HFFc6 (cell line): Measurements from ENCODE around the gene ATP5F1D. TPM values are rescaled to one million over a fixed set of nuclear protein-coding genes. Genes with fewer than 3 reads are reported as not detected.

Experiments used
- DNase-seq: peaks from one replicate; pipeline ENCODE4 v3.0.0-alpha.2; 2018
- H3K27ac Mint-ChIP-seq: 2 replicates; pipeline ENCODE4 v1.8.0; 2020; ENCODE audit warnings: mild to moderate bottlenecking, mixed read lengths
- H3K27me3 Mint-ChIP-seq: 2 replicates; pipeline ENCODE4 v1.8.0; 2021; ENCODE audit warnings: mild to moderate bottlenecking, moderate library complexity, mixed read lengths; ENCODE audit not compliant: insufficient read depth
- H3K36me3 Mint-ChIP-seq: 2 replicates; pipeline ENCODE4 v1.8.0; 2021; ENCODE audit warnings: low read depth, mixed read lengths
- H3K4me1 Mint-ChIP-seq: 2 replicates; pipeline ENCODE4 v1.8.0; 2020; ENCODE audit warnings: low read depth, mixed read lengths
- H3K4me3 Mint-ChIP-seq: 2 replicates; pipeline ENCODE4 v1.8.0; 2020; ENCODE audit warnings: mild to moderate bottlenecking, moderate library complexity, mixed read lengths
- H3K9me3 Mint-ChIP-seq: 2 replicates; pipeline ENCODE4 v1.8.0; 2020; ENCODE audit warnings: mild to moderate bottlenecking, mixed read lengths
- CTCF ChIP-seq: fragments of 200-600 bp; sonication (generic); IDR thresholded peaks from 2 replicates; pipeline ENCODE4 v1.5.0; 2021; ENCODE audit warnings: antibody characterized with exemption, mild to moderate bottlenecking
- total RNA-seq, 6 experiments: library from RNA; stranded (reverse); fragmentation: NEBNext Ultra II Directional; extraction: Animal tissue kit (Norgen Biotek cat#: 25700); gene quantifications; 2 replicates in 1 of 6; 3 replicates in 5 of 6; pipeline ENCODE4 v1.2.3, GENCODE V29; 2021

Gene ATP5F1D
- total RNA-seq, 6 experiments from 2014 or later: 190 to 243 (median 217) TPM

GRCh38 chr19:1219786-1220476 is 21.6 kb upstream of the ATP5F1D start:
- Mint-ChIP-seq H3K36me3 (no peaks in the 10 kb centered on the region), H3K4me3 (no peak overlapping the region), H3K9me3 (no peaks in the 10 kb centered on the region), H3K27me3 (peaks cover 5% of the 10 kb centered on the region), H3K4me1 (peaks cover 21% of the 10 kb centered on the region), H3K27ac (no peak overlapping the region)
- DNase-seq: no peak
- no peak for TF ChIP-seq CTCF

- Mint-ChIP-seq H3K27me3 (peaks cover 3% of the 10 kb centered on the region), H3K4me3 (no peak overlapping the region), H3K27ac (no peak overlapping the region), H3K4me1 (peaks cover 18% of the 10 kb centered on the region), H3K9me3 (no peaks in the 10 kb centered on the region), H3K36me3 (no peaks in the 10 kb centered on the region)
- TF ChIP-seq CTCF: no peak; the same call in 1 of the 2 replicates
- no peak for DNase-seq
These were observed 21.0 kb upstream of the ATP5F1D start for GRCh38 chr19:1220477-1220930.

- Mint-ChIP-seq H3K27ac (no peak overlapping the region), H3K27me3 (peaks cover 2% of the 10 kb centered on the region; the same call in 1 of the 2 replicates), H3K4me1 (peaks cover 11% of the 10 kb centered on the region), H3K9me3 (no peaks in the 10 kb centered on the region), H3K36me3 (no peaks in the 10 kb centered on the region), H3K4me3 (no peak overlapping the region)
- peak; percentile 42 for DNase-seq
- TF ChIP-seq CTCF: peak; percentile 80
These were observed 20.3 kb upstream of the ATP5F1D start for GRCh38 chr19:1220976-1221903.

- no peaks in the 10 kb centered on the region for H3K9me3 Mint-ChIP-seq
- H3K4me1 Mint-ChIP-seq: peaks cover 5% of the 10 kb centered on the region
- no peak overlapping the region for H3K4me3 Mint-ChIP-seq
- DNase-seq: no peak
- no peaks in the 10 kb centered on the region for H3K36me3 Mint-ChIP-seq
- H3K27ac Mint-ChIP-seq: no peak overlapping the region
- TF ChIP-seq CTCF: no peak
- H3K27me3 Mint-ChIP-seq: peaks cover 2% of the 10 kb centered on the region; the same call in 1 of the 2 replicates
These were observed 19.7 kb upstream of the ATP5F1D start for GRCh38 chr19:1221904-1222255.

GRCh38 chr19:1222394-1222793 is 19.2 kb upstream of the ATP5F1D start:
- DNase-seq: no peak
- no peaks in the 10 kb centered on the region for H3K9me3 Mint-ChIP-seq
- no peaks in the 10 kb centered on the region for H3K4me1 Mint-ChIP-seq
- H3K27me3 Mint-ChIP-seq: peaks cover 2% of the 10 kb centered on the region
- no peaks in the 10 kb centered on the region for H3K36me3 Mint-ChIP-seq
- no peak overlapping the region for H3K27ac Mint-ChIP-seq
- no peak for TF ChIP-seq CTCF
- H3K4me3 Mint-ChIP-seq: no peak overlapping the region
